Testis (tissue), 2 donors: ENCODE results near the gene KCNJ1.

ENCODE experiments used
- CTCF ChIP-seq, 3 experiments: fragments of 450-650 bp in 2 of 3; fragments of 200-600 bp in 1 of 3; sonication (generic) in 1 of 3; IDR thresholded peaks; one replicate each; pipeline ENCODE4 v1.5.1; 2016 to 2019; ENCODE audit warnings: antibody characterized with exemption in 3 of 3, mild to moderate bottlenecking in 2 of 3, moderate library complexity in 1 of 3
- POLR2A ChIP-seq: fragments of 450-650 bp; IDR thresholded peaks from one replicate; pipeline ENCODE4 v1.6.1; 2017; ENCODE audit warnings: antibody characterized with exemption, mild to moderate bottlenecking, moderate library complexity

- TF ChIP-seq CTCF (IDR thresholded peaks at IDR 0.05) (no peak), POLR2A (no peak)
Observed at GRCh38 chr11:128881221-128881620, 14.1 kb upstream of the KCNJ1 start.
